HepG2 (cell line): ENCODE measurements around the gene GFER. TPM values are rescaled to one million over a fixed set of nuclear protein-coding genes. Genes with fewer than 3 reads are reported as not detected.

Source experiments
- ETV5 ChIP-seq: IDR thresholded peaks from 2 replicates; pipeline ENCODE4 v1.6.1; 2018; ENCODE audit warnings: missing biosample characterization, missing genetic modification reagents, inconsistent platforms, borderline replicate concordance
- HDAC1 ChIP-seq: sonication (generic); formaldehyde crosslinking; IDR thresholded peaks from 2 replicates; pipeline ENCODE4 v1.5.1; 2020; ENCODE audit warnings: mild to moderate bottlenecking, missing genetic modification reagents
- HMG20A ChIP-seq: IDR thresholded peaks from 2 replicates; pipeline ENCODE4 v1.6.1; 2016; ENCODE audit warnings: borderline replicate concordance
- HNRNPLL ChIP-seq: fragments of 200-400 bp; formaldehyde crosslinking; IDR thresholded peaks from 2 replicates; pipeline ENCODE4 v1.6.1; 2017; ENCODE audit warnings: mild to moderate bottlenecking, low read depth, low read length; ENCODE audit not compliant: poor library complexity, severe bottlenecking
- KLF6 ChIP-seq: IDR thresholded peaks from 2 replicates; pipeline ENCODE4 v1.8.0; 2016; ENCODE audit warnings: missing biosample characterization, missing genetic modification reagents
- MAX ChIP-seq: IDR thresholded peaks from 2 replicates; pipeline ENCODE4 v1.6.1; 2012; ENCODE audit warnings: inconsistent platforms
- ONECUT2 ChIP-seq: sonication (generic); formaldehyde crosslinking; IDR thresholded peaks from 2 replicates; pipeline ENCODE4 v1.4.0; 2020; ENCODE audit warnings: missing genetic modification reagents
- RBFOX2 ChIP-seq: fragments of 200-400 bp; formaldehyde crosslinking; IDR thresholded peaks from 2 replicates; pipeline ENCODE4 v1.6.1; 2017; ENCODE audit warnings: low read depth, mild to moderate bottlenecking, low read length
- ZNF138 ChIP-seq: sonication (generic); formaldehyde crosslinking; IDR thresholded peaks from 2 replicates; pipeline ENCODE4 v1.5.0; 2020; ENCODE audit warnings: mild to moderate bottlenecking, low read depth, missing genetic modification reagents
- ZNF225 ChIP-seq: sonication (generic); formaldehyde crosslinking; IDR thresholded peaks from 2 replicates; pipeline ENCODE4 v1.4.0; 2020; ENCODE audit warnings: mild to moderate bottlenecking, missing genetic modification reagents
- ZNF34 ChIP-seq: sonication (generic); formaldehyde crosslinking; IDR thresholded peaks from 2 replicates; pipeline ENCODE4 v1.4.0; 2020; ENCODE audit warnings: mild to moderate bottlenecking, missing genetic modification reagents, borderline replicate concordance
- ZNF451 ChIP-seq: sonication (generic); formaldehyde crosslinking; IDR thresholded peaks from 2 replicates; pipeline ENCODE4 v1.5.0; 2020; ENCODE audit warnings: mild to moderate bottlenecking, missing genetic modification reagents
- polyA plus RNA-seq, 8 experiments: library from polyadenylated mRNA; depleted of rRNA in 3 of 8; stranded (reverse) in 7 of 8; unstranded in 1 of 8; fragments of >200 nt; fragmentation: Illumina TruSeq in 4 of 8; extraction: Trizol in 4 of 8; gene quantifications; 2 replicates each; pipeline versions ENCODE4 v1.2.1 to v1.2.3, GENCODE V29; 2011 to 2016; ENCODE audit warnings: low read depth in 4 of 8, missing spikeins in 1 of 8, mixed read lengths in 1 of 8; ENCODE audit not compliant: insufficient read depth in 1 of 8
- total RNA-seq, 5 experiments: library from RNA; depleted of rRNA; stranded (reverse); fragments of >200 nt; fragmentation: Illumina TruSeq; extraction: Trizol; gene quantifications; 2 replicates each; pipeline ENCODE4 v1.2.3, GENCODE V29; 2016; ENCODE audit warnings: low read depth in 1 of 5
- TF ChIP-seq, protein P1 (sequence below): sonication (generic); formaldehyde crosslinking; IDR thresholded peaks from 2 replicates; pipeline ENCODE4 v1.8.0; 2023; ENCODE audit warnings: mild to moderate bottlenecking, missing genetic modification reagents
- TF ChIP-seq, protein P2 (sequence below): sonication (generic); formaldehyde crosslinking; IDR thresholded peaks from 2 replicates; pipeline ENCODE4 v1.4.0; 2020; ENCODE audit warnings: missing genetic modification reagents, borderline replicate concordance
- TF ChIP-seq, protein P3 (sequence below): sonication (generic); formaldehyde crosslinking; IDR thresholded peaks from 2 replicates; pipeline ENCODE4 v1.4.0; 2020; ENCODE audit warnings: mild to moderate bottlenecking, missing genetic modification reagents
- TF ChIP-seq, protein P4 (sequence below): sonication (generic); formaldehyde crosslinking; IDR thresholded peaks from 2 replicates; pipeline ENCODE4 v1.8.1; 2022; ENCODE audit warnings: low read depth, mild to moderate bottlenecking, missing genetic modification reagents

Gene GFER
- total and polyA plus RNA-seq, 2 of the 13 experiments (the other 11 are each of a cell fraction or from before 2014, with no cell fraction given): 28.6 to 71.7 TPM

GRCh38 chr16:1941162-1942046 is 42.6 kb upstream of the GFER start (continued):
- TF ChIP-seq HNRNPLL: peak; percentile 47
- peak; percentile 59; the same call in 1 of the 2 replicates for TF ChIP-seq MAX
- peak; percentile 15; the same call in 1 of the 2 replicates for TF ChIP-seq RBFOX2
- TF ChIP-seq ZNF34: no peak
- TF ChIP-seq, protein P1, sequence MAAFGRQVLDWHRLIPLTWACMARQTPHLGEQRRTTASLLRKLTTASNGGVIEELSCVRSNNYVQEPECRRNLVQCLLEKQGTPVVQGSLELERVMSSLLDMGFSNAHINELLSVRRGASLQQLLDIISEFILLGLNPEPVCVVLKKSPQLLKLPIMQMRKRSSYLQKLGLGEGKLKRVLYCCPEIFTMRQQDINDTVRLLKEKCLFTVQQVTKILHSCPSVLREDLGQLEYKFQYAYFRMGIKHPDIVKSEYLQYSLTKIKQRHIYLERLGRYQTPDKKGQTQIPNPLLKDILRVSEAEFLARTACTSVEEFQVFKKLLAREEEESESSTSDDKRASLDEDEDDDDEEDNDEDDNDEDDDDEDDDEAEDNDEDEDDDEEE (CRISPR knock-in tag): no peak
- TF ChIP-seq KLF6 (CRISPR knock-in tag): peak; percentile 23; the same call in 1 of the 2 replicates
- 0 out of 2 replicates have a peak, but pooled peaks have one; percentile 25 for TF ChIP-seq ZNF138 (CRISPR knock-in tag)
- TF ChIP-seq ONECUT2: no peak
- 0 out of 2 replicates have a peak, but pooled peaks have one; percentile 3 for TF ChIP-seq ETV5 (CRISPR knock-in tag)
- TF ChIP-seq, protein P2, sequence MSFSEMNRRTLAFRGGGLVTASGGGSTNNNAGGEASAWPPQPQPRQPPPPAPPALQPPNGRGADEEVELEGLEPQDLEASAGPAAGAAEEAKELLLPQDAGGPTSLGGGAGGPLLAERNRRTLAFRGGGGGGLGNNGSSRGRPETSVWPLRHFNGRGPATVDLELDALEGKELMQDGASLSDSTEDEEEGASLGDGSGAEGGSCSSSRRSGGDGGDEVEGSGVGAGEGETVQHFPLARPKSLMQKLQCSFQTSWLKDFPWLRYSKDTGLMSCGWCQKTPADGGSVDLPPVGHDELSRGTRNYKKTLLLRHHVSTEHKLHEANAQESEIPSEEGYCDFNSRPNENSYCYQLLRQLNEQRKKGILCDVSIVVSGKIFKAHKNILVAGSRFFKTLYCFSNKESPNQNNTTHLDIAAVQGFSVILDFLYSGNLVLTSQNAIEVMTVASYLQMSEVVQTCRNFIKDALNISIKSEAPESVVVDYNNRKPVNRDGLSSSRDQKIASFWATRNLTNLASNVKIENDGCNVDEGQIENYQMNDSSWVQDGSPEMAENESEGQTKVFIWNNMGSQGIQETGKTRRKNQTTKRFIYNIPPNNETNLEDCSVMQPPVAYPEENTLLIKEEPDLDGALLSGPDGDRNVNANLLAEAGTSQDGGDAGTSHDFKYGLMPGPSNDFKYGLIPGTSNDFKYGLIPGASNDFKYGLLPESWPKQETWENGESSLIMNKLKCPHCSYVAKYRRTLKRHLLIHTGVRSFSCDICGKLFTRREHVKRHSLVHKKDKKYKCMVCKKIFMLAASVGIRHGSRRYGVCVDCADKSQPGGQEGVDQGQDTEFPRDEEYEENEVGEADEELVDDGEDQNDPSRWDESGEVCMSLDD (CRISPR knock-in tag): no peak
- TF ChIP-seq HDAC1 (CRISPR knock-in tag): peak; percentile 11; the same call in 1 of the 2 replicates
- TF ChIP-seq HMG20A (CRISPR knock-in tag): no peak
- TF ChIP-seq ZNF225 (CRISPR knock-in tag): no peak; the same call in 1 of the 2 replicates
- TF ChIP-seq, protein P3, sequence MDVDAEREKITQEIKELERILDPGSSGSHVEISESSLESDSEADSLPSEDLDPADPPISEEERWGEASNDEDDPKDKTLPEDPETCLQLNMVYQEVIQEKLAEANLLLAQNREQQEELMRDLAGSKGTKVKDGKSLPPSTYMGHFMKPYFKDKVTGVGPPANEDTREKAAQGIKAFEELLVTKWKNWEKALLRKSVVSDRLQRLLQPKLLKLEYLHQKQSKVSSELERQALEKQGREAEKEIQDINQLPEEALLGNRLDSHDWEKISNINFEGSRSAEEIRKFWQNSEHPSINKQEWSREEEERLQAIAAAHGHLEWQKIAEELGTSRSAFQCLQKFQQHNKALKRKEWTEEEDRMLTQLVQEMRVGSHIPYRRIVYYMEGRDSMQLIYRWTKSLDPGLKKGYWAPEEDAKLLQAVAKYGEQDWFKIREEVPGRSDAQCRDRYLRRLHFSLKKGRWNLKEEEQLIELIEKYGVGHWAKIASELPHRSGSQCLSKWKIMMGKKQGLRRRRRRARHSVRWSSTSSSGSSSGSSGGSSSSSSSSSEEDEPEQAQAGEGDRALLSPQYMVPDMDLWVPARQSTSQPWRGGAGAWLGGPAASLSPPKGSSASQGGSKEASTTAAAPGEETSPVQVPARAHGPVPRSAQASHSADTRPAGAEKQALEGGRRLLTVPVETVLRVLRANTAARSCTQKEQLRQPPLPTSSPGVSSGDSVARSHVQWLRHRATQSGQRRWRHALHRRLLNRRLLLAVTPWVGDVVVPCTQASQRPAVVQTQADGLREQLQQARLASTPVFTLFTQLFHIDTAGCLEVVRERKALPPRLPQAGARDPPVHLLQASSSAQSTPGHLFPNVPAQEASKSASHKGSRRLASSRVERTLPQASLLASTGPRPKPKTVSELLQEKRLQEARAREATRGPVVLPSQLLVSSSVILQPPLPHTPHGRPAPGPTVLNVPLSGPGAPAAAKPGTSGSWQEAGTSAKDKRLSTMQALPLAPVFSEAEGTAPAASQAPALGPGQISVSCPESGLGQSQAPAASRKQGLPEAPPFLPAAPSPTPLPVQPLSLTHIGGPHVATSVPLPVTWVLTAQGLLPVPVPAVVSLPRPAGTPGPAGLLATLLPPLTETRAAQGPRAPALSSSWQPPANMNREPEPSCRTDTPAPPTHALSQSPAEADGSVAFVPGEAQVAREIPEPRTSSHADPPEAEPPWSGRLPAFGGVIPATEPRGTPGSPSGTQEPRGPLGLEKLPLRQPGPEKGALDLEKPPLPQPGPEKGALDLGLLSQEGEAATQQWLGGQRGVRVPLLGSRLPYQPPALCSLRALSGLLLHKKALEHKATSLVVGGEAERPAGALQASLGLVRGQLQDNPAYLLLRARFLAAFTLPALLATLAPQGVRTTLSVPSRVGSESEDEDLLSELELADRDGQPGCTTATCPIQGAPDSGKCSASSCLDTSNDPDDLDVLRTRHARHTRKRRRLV (CRISPR knock-in tag): peak; percentile 13; the same call in 1 of the 2 replicates
- TF ChIP-seq ZNF451: peak; percentile 57; the same call in 1 of the 2 replicates
- TF ChIP-seq, protein P4, sequence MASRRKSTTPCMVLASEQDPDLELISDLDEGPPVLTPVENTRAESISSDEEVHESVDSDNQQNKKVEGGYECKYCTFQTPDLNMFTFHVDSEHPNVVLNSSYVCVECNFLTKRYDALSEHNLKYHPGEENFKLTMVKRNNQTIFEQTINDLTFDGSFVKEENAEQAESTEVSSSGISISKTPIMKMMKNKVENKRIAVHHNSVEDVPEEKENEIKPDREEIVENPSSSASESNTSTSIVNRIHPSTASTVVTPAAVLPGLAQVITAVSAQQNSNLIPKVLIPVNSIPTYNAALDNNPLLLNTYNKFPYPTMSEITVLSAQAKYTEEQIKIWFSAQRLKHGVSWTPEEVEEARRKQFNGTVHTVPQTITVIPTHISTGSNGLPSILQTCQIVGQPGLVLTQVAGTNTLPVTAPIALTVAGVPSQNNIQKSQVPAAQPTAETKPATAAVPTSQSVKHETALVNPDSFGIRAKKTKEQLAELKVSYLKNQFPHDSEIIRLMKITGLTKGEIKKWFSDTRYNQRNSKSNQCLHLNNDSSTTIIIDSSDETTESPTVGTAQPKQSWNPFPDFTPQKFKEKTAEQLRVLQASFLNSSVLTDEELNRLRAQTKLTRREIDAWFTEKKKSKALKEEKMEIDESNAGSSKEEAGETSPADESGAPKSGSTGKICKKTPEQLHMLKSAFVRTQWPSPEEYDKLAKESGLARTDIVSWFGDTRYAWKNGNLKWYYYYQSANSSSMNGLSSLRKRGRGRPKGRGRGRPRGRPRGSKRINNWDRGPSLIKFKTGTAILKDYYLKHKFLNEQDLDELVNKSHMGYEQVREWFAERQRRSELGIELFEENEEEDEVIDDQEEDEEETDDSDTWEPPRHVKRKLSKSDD (CRISPR knock-in tag): peak; percentile 52; the same call in 1 of the 2 replicates
